NB4 (cell line): ENCODE data around the gene IL16.

Experiments
- MYC ChIP-seq: IDR thresholded peaks from 2 replicates; pipeline ENCODE4 v1.6.1; 2011; ENCODE audit warnings: low read depth, low read length
- POLR2A ChIP-seq: IDR thresholded peaks from 2 replicates; pipeline ENCODE4 v1.6.1; 2011; ENCODE audit warnings: mild to moderate bottlenecking; ENCODE audit not compliant: insufficient read length; ENCODE audit errors: extremely low read depth
- TF ChIP-seq, protein P1 (sequence below): IDR thresholded peaks from one replicate; pipeline ENCODE4 v1.5.1; 2012; ENCODE audit warnings: low read depth, low read length
- TF ChIP-seq, protein P2 (sequence below): IDR thresholded peaks from 2 replicates; pipeline ENCODE4 v1.6.1; 2011; ENCODE audit warnings: low read depth, low read length

DNA sequence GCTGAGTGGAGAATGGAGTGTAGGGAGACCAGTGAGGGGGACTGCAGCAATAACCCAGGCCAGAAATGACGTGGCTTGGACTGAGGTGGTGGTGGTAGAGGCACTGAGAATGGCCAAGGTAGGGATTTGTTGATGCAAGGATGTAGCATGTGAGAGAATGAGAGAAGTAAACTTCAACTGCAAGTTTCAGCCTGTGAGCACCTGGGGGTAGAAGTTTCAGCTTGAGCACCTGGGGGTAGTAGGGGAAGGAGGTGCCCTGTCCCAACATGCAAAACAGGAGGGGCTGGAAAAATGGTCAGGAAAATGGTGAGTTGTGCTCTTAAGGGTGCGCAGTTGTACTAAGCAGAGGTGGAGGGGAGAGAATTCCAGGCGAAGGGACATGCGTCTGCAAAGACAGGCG is 31.0 kb downstream of the IL16 start:
- TF ChIP-seq, protein P1, sequence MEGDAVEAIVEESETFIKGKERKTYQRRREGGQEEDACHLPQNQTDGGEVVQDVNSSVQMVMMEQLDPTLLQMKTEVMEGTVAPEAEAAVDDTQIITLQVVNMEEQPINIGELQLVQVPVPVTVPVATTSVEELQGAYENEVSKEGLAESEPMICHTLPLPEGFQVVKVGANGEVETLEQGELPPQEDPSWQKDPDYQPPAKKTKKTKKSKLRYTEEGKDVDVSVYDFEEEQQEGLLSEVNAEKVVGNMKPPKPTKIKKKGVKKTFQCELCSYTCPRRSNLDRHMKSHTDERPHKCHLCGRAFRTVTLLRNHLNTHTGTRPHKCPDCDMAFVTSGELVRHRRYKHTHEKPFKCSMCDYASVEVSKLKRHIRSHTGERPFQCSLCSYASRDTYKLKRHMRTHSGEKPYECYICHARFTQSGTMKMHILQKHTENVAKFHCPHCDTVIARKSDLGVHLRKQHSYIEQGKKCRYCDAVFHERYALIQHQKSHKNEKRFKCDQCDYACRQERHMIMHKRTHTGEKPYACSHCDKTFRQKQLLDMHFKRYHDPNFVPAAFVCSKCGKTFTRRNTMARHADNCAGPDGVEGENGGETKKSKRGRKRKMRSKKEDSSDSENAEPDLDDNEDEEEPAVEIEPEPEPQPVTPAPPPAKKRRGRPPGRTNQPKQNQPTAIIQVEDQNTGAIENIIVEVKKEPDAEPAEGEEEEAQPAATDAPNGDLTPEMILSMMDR = no peak
- TF ChIP-seq POLR2A (no peak), MYC (no peak)
- TF ChIP-seq, protein P2, sequence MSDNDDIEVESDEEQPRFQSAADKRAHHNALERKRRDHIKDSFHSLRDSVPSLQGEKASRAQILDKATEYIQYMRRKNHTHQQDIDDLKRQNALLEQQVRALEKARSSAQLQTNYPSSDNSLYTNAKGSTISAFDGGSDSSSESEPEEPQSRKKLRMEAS = no peak
